Heart right ventricle (tissue), 16 donors: Measurements from ENCODE around the gene ASIC3. TPM values are rescaled to one million over a fixed set of nuclear protein-coding genes. Genes with fewer than 3 reads are reported as not detected.
"Not testable (repeated sequence)": the region's sequence is repeated elsewhere in the genome, so short reads cannot be mapped to it uniquely, and the experiment has no call there.

ENCODE experiments used
- ATAC-seq, 8 donors: fragments of 200-7000 bp; cut with Tn5 transposase; one replicate each; pipeline ENCODE4 v1.9.1; 2020; ENCODE audit warnings: mild to moderate bottlenecking in 8 of 8, moderate library complexity in 8 of 8, moderate number of reproducible peaks in 1 of 8
- DNase-seq, 2 donors: peaks; one replicate each; pipeline ENCODE4 v3.0.0-alpha.2; 2020
- H3K27ac ChIP-seq, 10 donors: fragments of 200-600 bp; sonication (generic) in 2 of 10; one replicate each; pipeline versions ENCODE4 v1.5.0 to v1.8.0; 2020 to 2022; ENCODE audit warnings: mild to moderate bottlenecking in 3 of 10
- H3K27me3 ChIP-seq, 7 donors: fragments of 200-600 bp; one replicate each; pipeline ENCODE4 v1.8.0; 2021 to 2022; ENCODE audit warnings: mild to moderate bottlenecking in 2 of 7
- H3K36me3 ChIP-seq, 9 donors: fragments of 200-600 bp; sonication (generic) in 1 of 9; one replicate each; pipeline versions ENCODE4 v1.5.0 to v1.8.0; 2020 to 2022; ENCODE audit warnings: mild to moderate bottlenecking in 2 of 9
- H3K4me1 ChIP-seq, 9 donors: fragments of 200-600 bp; sonication (generic) in 1 of 9; one replicate each; pipeline versions ENCODE4 v1.5.0 to v1.8.0; 2020 to 2022; ENCODE audit warnings: mild to moderate bottlenecking in 4 of 9
- H3K4me3 ChIP-seq, 10 donors: fragments of 200-600 bp; sonication (generic) in 2 of 10; one replicate each; pipeline versions ENCODE4 v1.5.0 to v1.8.0; 2020 to 2022; ENCODE audit warnings: mild to moderate bottlenecking in 7 of 10, moderate library complexity in 2 of 10
- H3K9me3 ChIP-seq, 11 donors: fragments of 200-600 bp in 10 of 11; sonication (generic) in 2 of 11; one replicate each; pipeline versions ENCODE4 v1.5.0 to v1.8.0; 2013 to 2022; ENCODE audit warnings: mild to moderate bottlenecking in 2 of 11, control low read depth in 1 of 11, moderate library complexity in 1 of 11
- CTCF ChIP-seq, 9 donors: fragments of 200-600 bp; sonication (generic) in 2 of 9; IDR thresholded peaks; one replicate each; pipeline versions ENCODE4 v1.5.0 to v1.8.0; 2021 to 2022; ENCODE audit warnings: antibody characterized with exemption in 9 of 9, mild to moderate bottlenecking in 5 of 9, moderate library complexity in 1 of 9
- WGBS, 2 donors: extraction: QIAGEN DNeasy Blood & Tissue Kit; methylation state at CpG; one replicate each; pipeline ENCODE4 v1.1.7; 2013; ENCODE audit warnings: inconsistent platforms in 1 of 2; 5-methylcytosine and 5-hydroxymethylcytosine counted together
- intact Hi-C, 10 donors: fragments of 100-400 bp; cut with DNase I; formaldehyde crosslinking; loops; one replicate each; pipeline versions ENCODE4 v1.11.1 to v1.14.2; 2022
- polyA plus RNA-seq, 2 donors: library from polyadenylated mRNA; stranded (reverse); fragments of 200-250 nt; gene quantifications; one replicate each; pipeline ENCODE4 v1.2.3, GENCODE V29; 2013
- total RNA-seq, 10 donors: library from RNA; stranded (reverse); fragmentation: NEBNext Ultra II Directional in 3 of 10; extraction: Animal tissue kit (Norgen Biotek cat#: 25700) in 3 of 10; gene quantifications; one replicate each; pipeline versions ENCODE4 v1.2.1 to v1.2.4, GENCODE V29; 2021 to 2023
- donor health status: Arrhythmogenic right ventricular cardiomyopathy.
- donor health status: ischemic (EF 13 %, LVEDD 7.1; RV severe dilation, severe dysfunction).
- donor health status: healthy with polysubstance abuse.
- donor health status: DM: no; HTN: yes; CAD: no.
- donor health status: DM: no; HTN: no; CAD: no.
- donor health status: ischemic (EF 25% LVEDD 6.9; RV normal size, moderate dysfunction).
- donor health status: ischemic (EF 25% LVEDD 5.7; RV mildly dilated, moderate dysfunction).
- donor health status: healthy.
- donor health status: DM: yes; HTN: yes; CAD: no.
- donor health status: Ischemic cardiomyopathy.
- donor health status: ischemic (EF 35%, LVEDD 5.7; RV mildly dilated, moderate dysfunction).
- donor health status: nonischemic (EF 11% LVEDD 7.7; RV severe dilation, severe dysfunction).
- donor health status: DM: yes; HTN: yes; CAD: no.
- donor health status: PGD.
- donor health status: ischemic (EF 29% LVEDD 5.4; RV normal size, mild dysfunction).
- donor health status: nonischemic (EF 23%, LVEDD 6.1; RV moderate dilation, normal function).

The ASIC3 gene
- total and polyA plus RNA-seq, 12 donors = 3.2 to 38.8 (median 5.6) TPM

DNA sequence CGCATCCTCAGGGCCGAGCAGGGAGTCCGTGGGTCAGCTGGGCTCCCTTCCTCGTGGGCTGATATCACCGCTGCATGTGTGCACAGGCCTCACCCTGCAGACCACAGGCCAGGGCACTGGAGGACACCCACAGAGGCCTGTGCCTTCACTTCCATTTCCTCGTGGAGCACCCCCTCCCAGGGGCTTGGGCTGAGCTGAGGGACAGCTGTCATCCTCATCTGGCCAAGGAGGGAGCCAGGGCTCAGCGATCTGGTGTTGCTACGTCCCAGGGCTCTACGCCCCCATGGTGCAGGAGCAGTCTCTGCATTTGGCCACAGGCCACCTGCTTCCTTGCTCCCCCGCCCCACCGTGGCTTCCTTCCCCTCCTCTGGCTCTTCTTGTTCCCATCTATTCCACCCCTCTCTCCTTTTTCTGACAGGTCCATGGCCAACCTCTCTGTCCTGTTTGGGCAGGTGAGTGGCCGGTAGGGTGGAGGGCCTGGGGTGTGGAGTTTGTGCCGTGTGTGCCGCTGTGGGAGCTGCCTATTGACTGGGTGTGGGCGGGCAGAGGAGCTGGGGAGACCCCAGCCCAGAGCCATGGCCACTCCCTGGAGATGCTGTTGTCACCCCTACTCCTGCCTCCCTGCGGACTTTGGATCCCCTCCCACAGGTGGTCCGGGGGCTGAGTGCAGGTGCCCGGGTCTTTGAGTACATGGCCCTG is 8.3 kb upstream of the ASIC3 start:
- no peak for TF ChIP-seq CTCF (IDR thresholded peaks at IDR 0.05)
- H3K4me1 ChIP-seq = peaks cover 10 to 27% (median 19%) of the 10 kb centered on the region in 9 donors
- no peaks in the 10 kb centered on the region for H3K9me3 ChIP-seq
- no peak for DNase-seq
- intact Hi-C loops = loop anchor here in 3 of 10 donors (10.0 kb wide), 1 partner anchor 65 kb away; no protein-coding TSS in a partner anchor
- peak overlapping the region in 4 of 10 donors; percentile 2 to 61 (median 45) for H3K27ac ChIP-seq
- WGBS, 2 donors = 66 to 72% methylated on average over 18 of the region's 18 CpGs
- peak in 3 of 8 donors; percentile 11 to 20 (median 18) for ATAC-seq
- no peak overlapping the region for H3K4me3 ChIP-seq
- H3K36me3 ChIP-seq = peaks cover 0 to 63% (median 12%) of the 10 kb centered on the region in 9 donors
- H3K27me3 ChIP-seq = no peaks in the 10 kb centered on the region

DNA sequence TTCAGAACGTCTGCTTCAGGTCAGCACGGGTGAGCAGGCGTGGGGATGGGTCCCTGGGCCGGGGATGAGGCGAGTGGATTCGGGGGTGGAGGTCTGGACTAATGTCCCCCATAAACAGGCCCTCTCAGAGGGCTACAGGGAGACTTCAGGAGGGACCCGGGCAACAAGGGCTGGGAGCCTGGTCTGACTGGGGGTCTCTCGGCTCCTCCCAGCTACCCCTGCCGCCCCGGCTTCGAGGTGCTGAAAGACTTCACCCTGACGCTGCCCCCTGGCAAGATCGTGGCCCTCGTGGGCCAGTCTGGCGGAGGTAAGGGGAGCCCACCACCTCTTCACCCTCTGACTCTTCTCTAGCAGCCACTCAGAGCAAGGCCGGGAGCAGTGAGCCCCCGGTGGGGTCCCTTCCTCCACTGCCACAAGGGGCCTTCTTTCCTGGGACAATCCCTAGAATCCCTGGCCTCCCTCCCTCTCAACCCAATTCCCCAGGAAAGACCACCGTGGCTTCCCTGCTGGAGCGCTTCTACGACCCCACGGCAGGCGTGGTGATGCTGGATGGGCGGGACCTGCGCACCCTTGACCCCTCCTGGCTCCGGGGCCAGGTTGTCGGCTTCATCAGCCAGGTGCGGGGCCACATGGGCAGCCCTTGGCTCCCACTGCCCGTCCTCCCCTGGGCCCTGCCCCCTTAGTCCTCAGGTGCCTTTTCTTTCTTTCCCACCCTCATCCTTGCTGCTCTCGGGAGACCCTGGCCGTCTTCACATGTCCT is 7.5 kb upstream of the ASIC3 start:
- no peak for DNase-seq
- peaks cover 0 to 63% (median 9%) of the 10 kb centered on the region in 9 donors for H3K36me3 ChIP-seq
- no peaks in the 10 kb centered on the region for H3K27me3 ChIP-seq
- no peak overlapping the region for H3K27ac ChIP-seq
- 93 to 94% methylated on average over 28 to 30 of the region's 30 CpGs for WGBS, 2 donors
- intact Hi-C loops = loop anchor here in 1 of 10 donors (10.0 kb wide), 1 partner anchor 64 kb away; no protein-coding TSS in a partner anchor
- no peak for TF ChIP-seq CTCF (IDR thresholded peaks at IDR 0.05)
- peaks cover 10 to 22% (median 16%) of the 10 kb centered on the region in 9 donors for H3K4me1 ChIP-seq
- H3K4me3 ChIP-seq = no peak overlapping the region
- no peak for ATAC-seq
- H3K9me3 ChIP-seq = no peaks in the 10 kb centered on the region

GRCh38 chr7:151043449-151043848 is 4.9 kb upstream of the ASIC3 start:
- H3K9me3 ChIP-seq, DNase-seq, H3K27me3 ChIP-seq, ATAC-seq, H3K4me3 ChIP-seq, H3K27ac ChIP-seq: not testable (repeated sequence)
- 87 to 89% methylated on average over 10 of the region's 10 CpGs for WGBS, 2 donors
- Histone ChIP-seq H3K36me3 (peaks cover 0 to 52% (median 0%) of the 10 kb centered on the region in 9 donors), H3K4me1 (peaks cover 12 to 25% (median 18%) of the 10 kb centered on the region in 9 donors)
- intact Hi-C loops = loop anchor here in 1 of 10 donors (10.0 kb wide), 1 partner anchor 61 kb away; no protein-coding TSS in a partner anchor

GRCh38 chr7:151043959-151044358 is 4.4 kb upstream of the ASIC3 start:
- Histone ChIP-seq H3K4me3 (no peak overlapping the region), H3K9me3 (no peaks in the 10 kb centered on the region), H3K27me3 (no peaks in the 10 kb centered on the region), H3K4me1 (peaks cover 6 to 20% (median 13%) of the 10 kb centered on the region in 9 donors), H3K27ac (no peak overlapping the region), H3K36me3 (peaks cover 0 to 52% (median 0%) of the 10 kb centered on the region in 9 donors)
- 94 to 95% methylated on average over 20 of the region's 20 CpGs for WGBS, 2 donors
- TF ChIP-seq CTCF (IDR thresholded peaks at IDR 0.05) = no peak
- no peak for DNase-seq
- intact Hi-C loops = loop anchor here in 1 of 10 donors (10.0 kb wide), 1 partner anchor 61 kb away; no protein-coding TSS in a partner anchor
- no peak for ATAC-seq
